AG08396 (cell line): ENCODE measurements around the gene NTNG2.

ENCODE experiments used
- DNase-seq: peaks from one replicate; pipeline ENCODE4 v3.0.0; 2012; ENCODE audit warnings: low spot score, mixed read lengths

The NTNG2 gene

GRCh38 chr9:132172185-132172584, 10.3 kb downstream of the NTNG2 start:
- DNase-seq = no peak

GRCh38 chr9:132175431-132175830, 13.6 kb downstream of the NTNG2 start:
- DNase-seq = no peak

GRCh38 chr9:132176338-132176737, 14.5 kb downstream of the NTNG2 start:
- no peak for DNase-seq

- no peak for DNase-seq
Measured at GRCh38 chr9:132181796-132182313, 20.0 kb downstream of the NTNG2 start.

- no peak for DNase-seq
Measured at GRCh38 chr9:132182314-132183091, 20.6 kb downstream of the NTNG2 start.

GRCh38 chr9:132183134-132183533, 21.3 kb downstream of the NTNG2 start:
- no peak for DNase-seq

- no peak for DNase-seq
Measured at GRCh38 chr9:132183715-132184114, 21.9 kb downstream of the NTNG2 start.

GRCh38 chr9:132184124-132184523, 22.3 kb downstream of the NTNG2 start:
- DNase-seq = no peak

GRCh38 chr9:132185073-132186009, 23.5 kb downstream of the NTNG2 start:
- no peak for DNase-seq

- no peak for DNase-seq
Measured at GRCh38 chr9:132187121-132187620, 25.3 kb downstream of the NTNG2 start.

- DNase-seq = no peak
Measured at GRCh38 chr9:132190966-132191365, 29.1 kb downstream of the NTNG2 start.

GRCh38 chr9:132192728-132193127, 30.9 kb downstream of the NTNG2 start:
- no peak for DNase-seq

GRCh38 chr9:132193227-132194124, 31.6 kb downstream of the NTNG2 start:
- no peak for DNase-seq

GRCh38 chr9:132194508-132194907, 32.6 kb downstream of the NTNG2 start:
- DNase-seq = no peak

GRCh38 chr9:132197315-132197714, 35.5 kb downstream of the NTNG2 start:
- DNase-seq = peak; percentile 54

GRCh38 chr9:132197856-132198550, 36.1 kb downstream of the NTNG2 start:
- no peak for DNase-seq

GRCh38 chr9:132199056-132199455, 37.2 kb downstream of the NTNG2 start:
- no peak for DNase-seq

GRCh38 chr9:132200706-132201105, 38.8 kb downstream of the NTNG2 start:
- DNase-seq = no peak

- no peak for DNase-seq
Measured at GRCh38 chr9:132201139-132201538, 39.3 kb downstream of the NTNG2 start.

GRCh38 chr9:132201780-132202703, 40.2 kb downstream of the NTNG2 start:
- DNase-seq = no peak
